Neural cell (in vitro differentiated cells): Measurements from ENCODE around the gene TRIO.

Source experiments
- CTCF ChIP-seq: fragments of 450-650 bp; IDR thresholded peaks from 2 replicates; pipeline ENCODE4 v1.5.1; 2014; ENCODE audit warnings: antibody characterized with exemption, mild to moderate bottlenecking, moderate library complexity; ENCODE audit not compliant: poor library complexity, severe bottlenecking
- EP300 ChIP-seq: fragments of 450-650 bp; conservative IDR thresholded peaks from 2 replicates; pipeline ENCODE4 v1.6.1; 2014; ENCODE audit warnings: antibody characterized with exemption, mild to moderate bottlenecking, moderate library complexity; ENCODE audit not compliant: poor library complexity, severe bottlenecking
- MXI1 ChIP-seq: fragments of 450-650 bp; conservative IDR thresholded peaks from 2 replicates; pipeline ENCODE4 v1.6.1; 2014; ENCODE audit warnings: antibody characterized with exemption, mild to moderate bottlenecking; ENCODE audit not compliant: poor library complexity, severe bottlenecking
- REST ChIP-seq: IDR thresholded peaks from 2 replicates; pipeline ENCODE4 v1.6.1; 2012; ENCODE audit warnings: borderline replicate concordance
- TAF1 ChIP-seq: IDR thresholded peaks from 2 replicates; pipeline ENCODE4 v1.6.1; 2012; ENCODE audit warnings: low read depth

- TF ChIP-seq CTCF (no peak), EP300 (no peak), REST (peak; percentile 75), TAF1 (peak; percentile 64), MXI1 (no peak)
Observed at GRCh38 chr5:14143841-14144585, 871 bp downstream of the TRIO start.
